CD4-positive, alpha-beta T cell treated with Interleukin-6 for 4 hours (primary cell): ENCODE results near the gene NELFE.
"Not testable (repeated sequence)": the region's sequence is repeated elsewhere in the genome, so short reads cannot be mapped to it uniquely, and the experiment has no call there.

Source experiments
- DNase-seq: peaks from one replicate; pipeline ENCODE4 v3.0.0-alpha.2; 2020; ENCODE audit warnings: mixed read lengths

The NELFE gene

DNA sequence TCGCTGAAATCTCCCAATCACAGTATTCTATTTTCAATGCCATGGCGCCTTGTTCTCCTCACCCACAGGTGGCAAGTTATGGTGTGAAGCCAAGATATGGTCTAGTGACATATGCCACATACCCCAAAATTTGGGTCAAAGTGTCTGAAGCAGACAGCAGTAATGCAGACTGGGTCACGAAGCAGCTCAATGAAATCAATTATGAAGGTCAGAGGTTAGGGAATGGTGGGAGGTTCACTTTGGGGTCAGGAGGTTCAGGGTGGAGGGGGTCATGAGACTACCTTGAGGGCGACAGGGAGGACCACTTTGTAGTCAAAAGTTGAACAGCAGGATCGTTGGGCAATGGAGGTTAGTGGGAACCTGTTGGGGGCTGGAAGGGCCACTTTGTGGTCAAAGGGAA lies 10.5 kb downstream of the NELFE start:
- DNase-seq, result no peak

DNA sequence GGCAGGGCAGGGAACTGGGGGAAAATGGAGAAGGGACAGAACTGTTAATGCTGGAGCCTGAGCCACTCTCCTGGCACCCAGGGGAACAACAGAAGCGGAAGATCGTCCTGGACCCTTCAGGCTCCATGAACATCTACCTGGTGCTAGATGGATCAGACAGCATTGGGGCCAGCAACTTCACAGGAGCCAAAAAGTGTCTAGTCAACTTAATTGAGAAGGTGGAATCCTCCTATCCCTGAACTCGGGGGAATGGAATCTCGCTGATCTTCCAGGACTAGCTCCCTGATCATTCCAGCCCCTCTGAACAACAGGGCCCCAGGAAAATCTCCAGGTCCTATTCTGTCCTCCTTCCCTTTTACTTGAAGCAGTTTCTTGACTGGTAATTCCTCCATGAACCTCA lies 10.9 kb downstream of the NELFE start:
- no peak for DNase-seq

DNA sequence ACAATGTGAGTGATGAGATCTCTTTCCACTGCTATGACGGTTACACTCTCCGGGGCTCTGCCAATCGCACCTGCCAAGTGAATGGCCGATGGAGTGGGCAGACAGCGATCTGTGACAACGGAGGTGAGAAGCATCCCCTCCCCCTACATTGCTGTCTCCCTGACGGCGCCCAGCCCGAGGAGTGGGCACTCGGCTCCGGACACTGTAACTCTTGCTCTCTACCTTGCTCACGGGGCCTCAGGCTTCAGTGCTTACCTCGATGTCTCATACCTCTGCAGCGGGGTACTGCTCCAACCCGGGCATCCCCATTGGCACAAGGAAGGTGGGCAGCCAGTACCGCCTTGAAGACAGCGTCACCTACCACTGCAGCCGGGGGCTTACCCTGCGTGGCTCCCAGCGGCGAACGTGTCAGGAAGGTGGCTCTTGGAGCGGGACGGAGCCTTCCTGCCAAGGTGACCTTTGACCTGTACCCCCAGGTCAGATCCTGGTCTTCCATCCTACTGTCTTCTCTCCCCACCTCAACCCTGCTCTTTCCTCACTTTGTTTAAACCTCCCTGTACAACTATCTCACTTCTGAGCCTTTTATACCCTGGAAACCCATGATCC lies 11.6 kb downstream of the NELFE start:
- DNase-seq, result no peak

DNA sequence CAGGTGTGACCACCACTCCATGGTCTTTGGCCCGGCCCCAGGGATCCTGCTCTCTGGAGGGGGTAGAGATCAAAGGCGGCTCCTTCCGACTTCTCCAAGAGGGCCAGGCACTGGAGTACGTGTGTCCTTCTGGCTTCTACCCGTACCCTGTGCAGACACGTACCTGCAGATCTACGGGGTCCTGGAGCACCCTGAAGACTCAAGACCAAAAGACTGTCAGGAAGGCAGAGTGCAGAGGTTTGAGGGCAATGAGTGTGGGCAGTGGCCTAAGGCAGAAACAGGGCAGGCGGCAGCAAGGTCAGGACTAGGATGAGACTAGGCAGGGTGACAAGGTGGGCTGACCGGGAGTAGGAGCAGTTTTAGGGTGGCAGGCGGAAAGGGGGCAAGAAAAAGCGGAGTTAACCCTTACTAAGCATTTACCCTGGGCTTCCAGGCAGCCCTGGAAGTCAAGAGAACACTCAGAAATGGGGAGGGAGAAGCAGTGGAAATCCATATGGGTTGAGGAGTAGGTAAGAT lies 12.3 kb downstream of the NELFE start:
- DNase-seq, result no peak

DNA sequence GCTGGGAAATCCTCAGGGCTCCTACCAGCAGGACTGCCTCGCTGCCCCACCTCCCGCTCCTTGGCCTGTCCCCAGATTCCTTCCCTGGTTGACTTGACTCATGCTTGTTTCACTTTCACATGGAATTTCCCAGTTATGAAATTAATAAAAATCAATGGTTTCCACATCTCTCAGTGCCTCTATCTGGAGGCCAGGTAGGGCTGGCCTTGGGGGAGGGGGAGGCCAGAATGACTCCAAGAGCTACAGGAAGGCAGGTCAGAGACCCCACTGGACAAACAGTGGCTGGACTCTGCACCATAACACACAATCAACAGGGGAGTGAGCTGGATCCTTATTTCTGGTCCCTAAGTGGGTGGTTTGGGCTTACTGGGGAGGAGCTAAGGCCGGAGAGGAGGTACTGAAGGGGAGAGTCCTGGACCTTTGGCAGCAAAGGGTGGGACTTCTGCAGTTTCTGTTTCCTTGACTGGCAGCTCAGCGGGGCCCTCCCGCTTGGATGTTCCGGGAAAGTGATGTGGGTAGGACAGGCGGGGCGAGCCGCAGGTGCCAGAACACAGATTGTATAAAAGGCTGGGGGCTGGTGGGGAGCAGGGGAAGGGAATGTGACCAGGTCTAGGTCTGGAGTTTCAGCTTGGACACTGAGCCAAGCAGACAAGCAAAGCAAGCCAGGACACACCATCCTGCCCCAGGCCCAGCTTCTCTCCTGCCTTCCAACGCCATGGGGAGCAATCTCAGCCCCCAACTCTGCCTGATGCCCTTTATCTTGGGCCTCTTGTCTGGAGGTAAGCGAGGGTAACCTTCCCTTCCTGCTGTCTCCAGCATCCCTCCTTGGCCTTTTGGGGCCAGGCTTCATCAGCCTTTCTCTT lies 13.0 kb downstream of the NELFE start, which contains the start of gene CFB:
TSS of gene CFB (plus strand) at position 589 of the 863 bp plus-strand sequence. CDS start at position 716, 127 bp downstream.
- DNase-seq, result no peak

DNA sequence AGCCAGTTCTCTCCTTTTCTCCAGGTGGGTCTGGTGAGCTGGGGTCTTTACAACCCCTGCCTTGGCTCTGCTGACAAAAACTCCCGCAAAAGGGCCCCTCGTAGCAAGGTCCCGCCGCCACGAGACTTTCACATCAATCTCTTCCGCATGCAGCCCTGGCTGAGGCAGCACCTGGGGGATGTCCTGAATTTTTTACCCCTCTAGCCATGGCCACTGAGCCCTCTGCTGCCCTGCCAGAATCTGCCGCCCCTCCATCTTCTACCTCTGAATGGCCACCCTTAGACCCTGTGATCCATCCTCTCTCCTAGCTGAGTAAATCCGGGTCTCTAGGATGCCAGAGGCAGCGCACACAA lies 13.6 kb downstream of the NELFE start:
- DNase-seq, result no peak

DNA sequence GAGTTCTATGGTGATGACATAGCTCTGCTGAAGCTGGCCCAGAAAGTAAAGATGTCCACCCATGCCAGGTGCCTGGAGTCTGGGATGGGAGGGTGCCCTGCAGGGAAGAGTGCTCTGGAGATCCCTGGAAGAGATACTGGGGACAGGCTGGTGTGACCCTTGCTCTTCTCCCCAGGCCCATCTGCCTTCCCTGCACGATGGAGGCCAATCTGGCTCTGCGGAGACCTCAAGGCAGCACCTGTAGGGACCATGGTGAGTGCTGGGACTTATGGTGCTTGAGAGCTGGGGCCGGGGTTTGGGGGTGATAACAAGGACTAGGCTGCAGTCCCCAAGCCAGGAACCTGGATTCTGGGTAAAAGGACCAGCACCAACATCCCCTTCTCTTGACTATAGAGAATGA lies 15.0 kb downstream of the NELFE start:
- DNase-seq, result no peak

DNA sequence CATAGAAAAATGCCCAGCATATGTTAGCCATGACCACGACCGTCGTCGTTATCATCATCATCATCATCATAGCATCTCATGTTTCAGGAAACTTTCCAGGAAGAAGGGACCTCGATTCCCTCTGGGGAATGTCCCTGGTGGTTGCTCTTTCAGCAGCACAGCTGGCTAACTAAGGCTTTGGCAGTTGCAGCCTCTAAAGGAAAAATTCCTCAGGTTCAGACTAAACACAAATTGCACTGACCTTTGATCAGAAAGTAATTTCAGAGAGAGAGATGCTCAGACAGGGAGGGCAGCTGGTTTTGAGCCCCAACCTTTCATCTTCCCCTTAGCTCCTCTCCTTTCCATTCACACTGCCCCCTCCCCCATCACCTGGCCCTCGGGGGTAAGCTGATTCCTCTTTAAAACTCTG lies 18.5 kb downstream of the NELFE start:
- DNase-seq, result no peak

DNA sequence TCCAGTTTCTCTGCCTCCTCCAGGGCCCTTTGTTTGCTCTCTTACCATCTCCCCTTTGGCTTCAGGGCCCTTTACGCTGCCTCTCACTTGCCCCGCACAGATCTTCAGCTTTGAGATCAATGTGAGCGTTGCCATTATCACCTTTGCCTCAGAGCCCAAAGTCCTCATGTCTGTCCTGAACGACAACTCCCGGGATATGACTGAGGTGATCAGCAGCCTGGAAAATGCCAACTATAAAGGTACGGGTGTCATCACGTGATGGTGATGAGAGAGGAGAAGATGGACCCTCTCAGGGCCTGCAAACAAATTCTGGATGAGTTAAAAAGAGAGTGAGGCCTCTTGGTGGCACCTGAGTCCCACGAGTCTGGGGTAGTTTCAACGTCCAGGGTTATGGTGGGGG lies 22.9 kb downstream of the NELFE start:
- DNase-seq, result no peak

DNA sequence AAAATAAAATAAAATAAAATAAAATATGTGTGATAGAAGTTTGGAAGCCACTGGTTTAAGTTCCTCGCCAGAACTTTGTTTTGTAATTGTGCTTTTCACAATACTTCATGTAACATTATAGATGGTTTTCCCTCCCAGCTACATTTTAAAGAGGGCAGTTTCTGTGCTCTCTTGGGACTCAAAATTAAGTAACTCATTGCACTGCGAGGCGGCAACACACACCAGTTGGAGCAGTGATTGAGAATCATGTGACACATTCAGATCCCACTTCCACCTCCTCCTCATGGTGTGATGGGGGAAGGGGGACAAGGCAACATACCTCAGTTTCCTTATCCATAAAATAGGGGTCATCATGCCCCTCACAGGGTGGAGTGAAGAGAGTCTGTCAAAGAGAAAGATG lies 23.8 kb downstream of the NELFE start:
- no peak for DNase-seq

DNA sequence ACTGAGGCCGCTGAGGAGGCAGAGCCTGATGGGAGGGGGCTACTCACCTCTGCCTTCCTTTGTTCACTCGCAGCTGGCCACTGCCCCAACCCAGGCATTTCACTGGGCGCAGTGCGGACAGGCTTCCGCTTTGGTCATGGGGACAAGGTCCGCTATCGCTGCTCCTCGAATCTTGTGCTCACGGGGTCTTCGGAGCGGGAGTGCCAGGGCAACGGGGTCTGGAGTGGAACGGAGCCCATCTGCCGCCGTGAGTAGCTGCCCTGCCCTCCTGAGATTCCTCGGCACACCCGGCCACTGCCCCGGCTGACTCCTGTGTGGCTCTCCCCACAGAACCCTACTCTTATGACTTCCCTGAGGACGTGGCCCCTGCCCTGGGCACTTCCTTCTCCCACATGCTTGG lies 25.2 kb downstream of the NELFE start:
- no peak for DNase-seq

DNA sequence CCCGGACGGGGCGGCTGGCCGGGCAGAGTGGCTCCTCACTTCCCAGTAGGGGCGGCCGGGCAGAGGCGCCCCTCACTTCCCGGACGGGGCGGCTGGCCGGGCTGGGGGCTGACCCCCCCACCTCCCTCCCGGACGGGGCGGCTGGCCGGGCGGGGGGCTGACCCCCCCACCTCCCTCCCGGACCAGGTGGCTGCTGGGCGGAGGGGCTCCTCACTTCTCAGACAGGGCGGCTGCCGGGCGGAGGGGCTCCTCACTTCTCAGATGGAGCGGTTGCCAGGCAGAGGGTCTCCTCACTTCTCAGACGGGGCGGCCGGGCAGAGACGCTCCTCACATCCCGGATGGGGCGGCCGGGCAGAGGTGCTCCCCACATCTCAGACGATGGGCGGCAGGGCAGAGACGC lies 26.6 kb downstream of the NELFE start:
- not testable (repeated sequence) for DNase-seq

DNA sequence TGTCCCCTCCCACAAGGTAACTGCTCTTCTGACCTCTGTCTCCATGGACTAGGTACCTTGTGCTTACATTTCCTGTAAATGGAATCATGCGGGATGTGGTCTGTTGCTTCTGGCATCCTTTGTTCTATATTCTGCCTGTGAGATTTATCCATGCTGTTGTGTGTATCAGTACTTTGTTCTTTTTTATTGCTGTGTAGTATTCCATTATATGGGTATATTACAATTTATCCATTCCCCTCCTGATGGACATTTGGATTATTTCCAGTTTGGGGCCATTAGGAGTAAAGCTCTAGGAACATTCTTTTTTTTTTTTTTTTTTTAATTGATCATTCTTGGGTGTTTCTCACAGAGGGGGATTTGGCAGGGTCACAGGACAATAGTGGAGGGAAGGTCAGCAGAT lies 27.8 kb downstream of the NELFE start:
- DNase-seq, result no peak

DNA sequence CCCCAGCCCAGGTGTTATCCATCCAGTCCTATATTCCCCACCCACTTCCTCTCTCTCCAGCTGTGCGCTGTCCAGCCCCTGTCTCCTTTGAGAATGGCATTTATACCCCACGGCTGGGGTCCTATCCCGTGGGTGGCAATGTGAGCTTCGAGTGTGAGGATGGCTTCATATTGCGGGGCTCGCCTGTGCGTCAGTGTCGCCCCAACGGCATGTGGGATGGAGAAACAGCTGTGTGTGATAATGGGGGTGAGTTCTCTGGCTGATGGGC lies 30.2 kb downstream of the NELFE start:
- DNase-seq, result no peak

DNA sequence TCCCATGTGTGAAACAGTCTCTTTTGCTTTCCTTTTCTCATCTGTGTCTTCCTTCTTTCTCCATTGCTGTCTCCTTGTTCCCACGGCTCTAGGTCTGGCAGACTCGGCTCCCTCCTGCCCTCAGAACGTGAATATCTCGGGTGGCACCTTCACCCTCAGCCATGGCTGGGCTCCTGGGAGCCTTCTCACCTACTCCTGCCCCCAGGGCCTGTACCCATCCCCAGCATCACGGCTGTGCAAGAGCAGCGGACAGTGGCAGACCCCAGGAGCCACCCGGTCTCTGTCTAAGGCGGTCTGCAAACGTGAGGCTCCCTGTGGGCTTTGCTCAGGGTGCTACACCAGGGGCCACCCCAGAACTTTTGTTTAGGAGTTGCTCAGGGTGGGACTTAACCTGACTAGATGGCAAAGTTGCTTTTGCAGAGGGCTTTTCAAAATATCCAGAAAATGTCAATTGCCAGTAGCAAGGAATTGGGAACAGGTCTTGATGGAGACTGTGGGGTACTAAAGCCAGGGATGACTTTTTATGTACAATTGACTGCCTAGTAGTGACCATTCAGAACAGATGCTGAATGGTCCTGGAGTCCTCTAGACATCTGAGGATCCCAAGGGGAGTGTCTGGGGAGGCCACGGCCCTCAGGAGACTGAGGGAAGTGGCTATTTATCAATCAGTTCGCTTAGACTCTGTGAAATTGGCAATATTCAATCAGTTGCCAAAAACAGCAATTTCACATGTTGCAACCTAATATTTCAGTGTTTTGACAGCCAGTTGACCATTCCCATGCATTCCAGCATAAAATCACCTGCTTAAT lies 30.7 kb downstream of the NELFE start:
- no peak for DNase-seq

DNA sequence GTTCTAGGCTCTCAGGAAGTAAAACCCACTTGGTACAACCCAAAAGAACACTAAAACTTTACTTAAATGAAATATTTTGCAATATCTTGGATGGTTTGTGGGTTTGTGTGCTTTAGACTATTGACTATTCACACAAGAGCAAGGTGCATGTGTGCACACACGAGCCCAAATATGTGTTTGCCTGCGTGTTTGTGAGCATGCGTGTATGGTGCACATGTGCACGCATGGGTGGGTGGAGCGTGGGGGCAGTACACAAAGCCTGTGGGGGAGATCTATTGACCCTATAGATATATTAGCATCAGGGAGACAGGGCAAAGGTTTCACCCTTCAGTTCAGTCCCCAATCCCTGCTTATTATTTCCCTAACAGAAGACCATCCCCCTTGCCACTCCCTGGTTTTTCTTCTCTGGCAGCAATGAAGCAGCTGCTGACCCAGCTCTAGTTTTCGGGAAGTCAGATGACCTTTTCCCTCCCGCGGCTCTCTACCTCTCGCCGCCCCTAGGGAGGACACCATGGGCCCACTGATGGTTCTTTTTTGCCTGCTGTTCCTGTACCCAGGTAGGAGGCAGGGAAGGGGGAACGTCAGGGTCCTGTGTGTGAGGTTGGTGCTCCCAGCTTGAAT lies 31.4 kb downstream of the NELFE start, which contains the start of gene C2:
TSS of gene C2 (plus strand) at position 476 of the 621 bp plus-strand sequence. CDS start at position 512, 36 bp downstream.
- no peak for DNase-seq

DNA sequence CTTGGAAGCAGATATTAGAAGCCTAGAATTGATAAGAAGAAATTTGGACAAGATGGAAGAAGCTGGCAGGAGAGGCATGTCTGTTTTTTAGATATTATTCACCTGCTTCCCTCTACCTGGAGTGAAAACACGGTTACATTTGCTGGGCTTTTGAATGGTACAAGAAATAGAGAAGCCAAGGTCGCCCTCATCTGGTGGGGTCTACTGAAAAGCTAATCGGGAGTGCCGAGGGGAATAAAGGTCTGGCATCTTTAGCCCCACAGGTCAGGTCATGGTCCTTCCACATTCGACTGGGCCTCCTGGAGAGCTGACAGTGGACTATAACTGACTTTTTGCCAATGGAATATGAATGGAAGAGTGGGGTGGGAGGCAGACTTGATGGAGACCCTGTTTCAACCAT lies 35.8 kb downstream of the NELFE start:
- peak; percentile 49 for DNase-seq

DNA sequence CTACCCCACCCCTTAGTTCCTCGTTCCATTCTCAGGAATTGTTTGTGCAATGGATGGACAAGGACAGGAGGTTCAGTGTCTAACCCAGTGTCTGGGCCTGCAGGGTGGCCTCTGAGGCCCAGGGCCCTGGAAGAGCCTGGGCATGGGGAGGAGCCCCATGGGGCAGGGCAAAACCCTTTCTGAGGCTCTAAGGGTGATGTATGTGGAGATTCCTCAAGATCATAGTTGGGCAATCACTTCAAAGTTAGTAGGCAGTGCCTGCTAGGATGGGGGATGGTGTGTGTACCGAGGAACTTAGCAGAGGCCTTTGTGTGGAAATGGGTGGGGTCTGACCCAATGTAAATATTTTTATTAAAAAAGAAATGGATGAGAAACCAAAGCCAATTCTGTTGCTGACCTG lies 38.0 kb downstream of the NELFE start:
- DNase-seq, result no peak

DNA sequence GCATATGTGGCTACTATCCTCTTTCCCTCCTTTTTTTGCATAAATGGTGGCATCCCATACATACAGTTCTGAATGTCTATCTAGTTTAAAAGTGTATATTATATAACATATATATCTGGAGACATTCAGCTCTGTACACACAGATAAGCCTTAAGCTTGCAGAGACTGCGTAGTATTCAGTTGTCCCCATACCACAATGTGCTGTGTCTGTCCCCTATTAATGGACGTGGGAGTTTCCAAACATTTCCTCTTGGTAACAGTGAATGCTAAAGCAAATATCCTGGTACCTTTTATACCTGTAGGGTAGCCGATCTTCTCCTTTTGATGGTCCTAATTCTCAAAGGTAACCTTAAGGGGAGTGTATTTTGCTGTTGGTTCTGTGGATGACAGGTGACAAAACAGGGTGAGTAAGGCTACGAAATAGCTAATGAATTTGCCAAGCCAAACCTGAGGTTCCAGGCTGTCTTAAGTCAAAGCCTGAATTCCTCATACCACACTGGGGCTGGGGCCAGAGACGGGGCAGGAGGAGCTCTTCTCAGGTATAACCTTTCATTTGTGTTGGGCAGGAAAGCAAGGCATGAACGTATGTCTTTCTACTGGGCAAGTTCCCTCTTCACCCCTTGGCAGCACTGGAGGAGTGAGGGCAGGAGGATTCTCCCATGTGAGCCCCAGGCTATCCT lies 39.0 kb downstream of the NELFE start:
- DNase-seq, result no peak

DNA sequence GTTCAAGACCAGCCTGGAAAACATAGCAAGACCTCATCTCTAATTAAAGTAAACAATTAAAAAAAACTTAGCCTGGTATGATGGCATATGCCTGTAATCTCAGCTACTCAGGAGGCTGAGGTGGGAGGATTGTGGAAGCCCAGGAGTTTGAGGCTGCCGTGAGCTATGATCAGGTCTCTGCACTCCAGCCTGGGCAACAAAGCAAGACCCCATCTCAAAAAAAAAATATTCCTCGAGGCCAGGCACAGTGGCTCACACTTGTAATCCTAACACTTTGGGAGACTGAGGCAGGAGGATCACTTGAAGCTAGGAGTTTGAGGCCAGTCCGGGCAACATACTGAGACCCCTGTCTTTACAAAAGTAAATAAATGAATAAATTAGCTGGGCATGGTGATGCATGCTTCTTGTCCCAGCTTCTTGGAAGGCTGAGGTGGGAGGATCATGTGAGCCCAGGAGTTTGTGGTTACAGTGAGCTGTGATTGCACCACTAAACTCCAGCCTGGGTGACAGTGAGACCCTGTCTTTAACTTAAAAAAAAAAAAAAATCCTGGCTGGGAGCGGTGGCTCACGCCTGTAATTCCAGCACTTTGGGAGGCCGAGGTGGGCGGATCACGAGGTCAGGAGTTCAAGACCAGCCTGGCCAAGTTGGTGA lies 40.6 kb downstream of the NELFE start:
- DNase-seq, result no peak

DNA sequence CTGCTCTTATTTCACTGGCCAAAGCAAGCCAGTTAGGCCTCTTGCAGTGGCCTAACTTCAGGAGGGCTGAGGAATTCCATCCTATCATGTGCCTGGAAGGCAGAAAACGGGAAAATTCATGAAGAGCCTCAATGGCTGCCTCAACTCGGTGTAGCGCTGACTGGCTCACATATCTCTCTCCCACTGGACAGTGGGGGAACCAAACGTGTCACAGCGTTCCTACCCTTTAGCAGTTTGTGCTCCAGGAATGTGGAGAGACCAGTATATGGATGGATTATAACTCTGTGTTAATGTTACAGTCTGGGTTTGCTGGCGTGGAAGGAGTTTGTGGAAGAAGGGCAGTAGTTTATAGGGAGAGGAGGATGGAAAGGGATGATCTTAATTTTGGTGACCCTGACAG lies 43.0 kb downstream of the NELFE start:
- no peak for DNase-seq

DNA sequence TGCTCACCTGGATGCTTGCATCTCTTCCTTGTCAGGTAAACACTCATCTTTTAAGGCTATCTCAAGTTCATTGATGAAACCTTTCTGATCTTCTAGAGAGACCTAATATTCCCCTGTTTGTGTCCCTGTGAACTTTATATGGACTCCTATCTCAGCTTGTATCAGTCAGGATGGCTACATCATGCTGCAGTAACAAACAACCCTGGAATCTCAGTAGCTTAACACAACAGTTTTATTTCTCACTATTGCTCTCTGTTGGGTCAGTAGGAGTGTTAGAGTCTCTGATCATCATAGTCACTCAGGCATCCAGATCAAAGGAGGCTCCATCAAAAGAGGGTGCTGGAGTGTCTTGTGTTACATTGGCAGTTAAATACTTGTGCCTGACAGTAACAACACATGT lies 43.4 kb downstream of the NELFE start:
- no peak for DNase-seq
